Measurements from ENCODE around the gene EGFR.

The EGFR gene

DNA sequence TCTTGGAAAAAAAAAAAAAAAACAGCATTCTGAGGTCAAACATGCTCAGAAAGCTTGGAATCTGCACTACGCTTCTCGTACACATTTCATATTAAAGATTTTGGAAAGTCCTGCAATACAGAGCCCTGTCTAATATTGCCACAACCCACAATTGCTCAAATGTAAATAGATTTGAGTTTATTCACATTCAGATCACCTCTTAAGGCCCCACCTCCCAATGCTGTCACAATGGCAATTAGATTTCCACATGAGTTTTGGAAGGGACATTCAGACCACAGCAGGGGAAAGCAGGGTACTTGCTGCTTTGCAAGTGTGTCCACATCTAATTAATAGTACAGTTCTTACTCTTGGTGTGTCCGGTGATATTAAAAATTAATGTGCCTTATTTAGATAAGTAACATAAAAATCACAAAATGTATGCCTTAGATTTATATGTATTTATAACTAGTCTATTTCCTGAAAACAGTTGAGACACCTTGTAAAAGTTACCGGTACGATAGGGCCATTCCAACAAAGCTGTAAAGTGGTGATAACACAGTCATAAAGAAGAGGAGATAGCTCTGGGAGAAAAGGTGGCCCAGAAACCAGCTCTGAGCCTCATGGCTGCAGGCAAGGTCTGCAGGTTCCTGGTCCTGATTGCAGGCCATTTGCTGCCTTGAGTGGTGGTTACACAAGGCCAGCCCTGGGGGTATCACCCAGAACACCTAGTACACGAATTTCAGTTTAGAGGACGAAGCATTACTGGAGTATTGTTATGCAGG, 27.9 kb downstream of the EGFR start:
- TF ChIP-seq, protein P1, sequence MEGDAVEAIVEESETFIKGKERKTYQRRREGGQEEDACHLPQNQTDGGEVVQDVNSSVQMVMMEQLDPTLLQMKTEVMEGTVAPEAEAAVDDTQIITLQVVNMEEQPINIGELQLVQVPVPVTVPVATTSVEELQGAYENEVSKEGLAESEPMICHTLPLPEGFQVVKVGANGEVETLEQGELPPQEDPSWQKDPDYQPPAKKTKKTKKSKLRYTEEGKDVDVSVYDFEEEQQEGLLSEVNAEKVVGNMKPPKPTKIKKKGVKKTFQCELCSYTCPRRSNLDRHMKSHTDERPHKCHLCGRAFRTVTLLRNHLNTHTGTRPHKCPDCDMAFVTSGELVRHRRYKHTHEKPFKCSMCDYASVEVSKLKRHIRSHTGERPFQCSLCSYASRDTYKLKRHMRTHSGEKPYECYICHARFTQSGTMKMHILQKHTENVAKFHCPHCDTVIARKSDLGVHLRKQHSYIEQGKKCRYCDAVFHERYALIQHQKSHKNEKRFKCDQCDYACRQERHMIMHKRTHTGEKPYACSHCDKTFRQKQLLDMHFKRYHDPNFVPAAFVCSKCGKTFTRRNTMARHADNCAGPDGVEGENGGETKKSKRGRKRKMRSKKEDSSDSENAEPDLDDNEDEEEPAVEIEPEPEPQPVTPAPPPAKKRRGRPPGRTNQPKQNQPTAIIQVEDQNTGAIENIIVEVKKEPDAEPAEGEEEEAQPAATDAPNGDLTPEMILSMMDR (IDR thresholded peaks at IDR 0.05; ENCODE audit: control insufficient read depth, extremely low read depth, insufficient read depth) = no peak
- peak; percentile 44 for DNase-seq (ENCODE audit: low read depth)

DNA sequence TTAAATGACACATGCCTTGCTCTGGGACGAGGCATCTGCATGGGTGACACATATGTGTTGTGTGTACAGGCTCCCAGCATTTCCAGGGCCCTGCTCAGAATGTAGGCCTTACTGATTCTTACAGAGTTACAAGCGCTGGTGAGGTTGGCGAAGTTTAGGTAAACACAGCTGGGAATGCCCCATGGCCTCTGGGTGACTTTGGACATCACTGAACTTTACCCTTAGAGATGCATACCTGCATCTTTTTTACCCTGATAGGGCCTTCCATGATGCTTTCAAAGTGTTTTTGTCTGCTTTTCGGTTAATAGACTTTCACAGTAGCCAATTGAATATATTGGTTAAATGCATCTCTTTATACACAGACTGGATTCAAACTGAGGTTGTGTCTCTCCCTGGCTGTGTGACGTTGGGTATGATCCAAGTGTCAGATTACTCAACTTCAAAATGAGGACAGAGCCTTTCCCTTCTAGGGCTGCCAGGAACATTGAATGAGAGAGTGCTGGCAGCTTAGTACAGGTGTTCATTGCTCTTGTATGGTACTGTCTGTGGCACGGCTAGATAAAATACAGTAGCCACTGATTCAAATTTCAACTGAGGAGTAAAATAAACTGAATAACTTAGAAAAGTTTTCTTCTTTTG, 29.5 kb downstream of the EGFR start:
- H3K4me3 ChIP-seq (ENCODE audit: low read depth, low read length) = no peak overlapping the region
- peak; percentile 85 for DNase-seq (ENCODE audit: low read depth)
- TF ChIP-seq, protein P1 (IDR thresholded peaks at IDR 0.05; ENCODE audit: control insufficient read depth, extremely low read depth, insufficient read depth) = no peak

More for the DNA sequence above, 27.9 kb downstream of the EGFR start:
- no peak overlapping the region for H3K4me3 ChIP-seq (ENCODE audit: low read depth, low read length)

DNA sequence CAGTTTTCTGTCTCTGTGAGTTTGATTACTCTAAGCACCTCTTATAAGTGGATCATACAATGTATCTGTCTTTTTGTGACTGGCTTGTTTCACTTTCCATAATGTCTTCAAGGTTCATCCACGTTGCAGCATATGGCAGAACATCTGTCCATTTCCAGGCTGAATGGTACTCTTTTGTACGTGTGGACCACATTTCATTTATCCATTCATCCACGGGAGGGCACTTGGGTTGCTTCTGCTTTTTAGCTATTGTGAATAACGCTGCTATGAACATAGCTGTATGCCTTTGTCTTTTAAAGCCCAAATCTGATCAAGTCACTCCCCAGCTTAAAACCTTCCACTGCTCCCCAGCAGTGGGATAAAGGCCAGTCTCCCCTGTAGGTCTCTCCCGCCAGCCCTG, 31.5 kb downstream of the EGFR start:
- H3K4me3 ChIP-seq (ENCODE audit: low read depth, low read length) = no peak overlapping the region
- no peak for DNase-seq (ENCODE audit: low read depth)
- TF ChIP-seq, protein P1 (IDR thresholded peaks at IDR 0.05; ENCODE audit: control insufficient read depth, extremely low read depth, insufficient read depth) = no peak

DNA sequence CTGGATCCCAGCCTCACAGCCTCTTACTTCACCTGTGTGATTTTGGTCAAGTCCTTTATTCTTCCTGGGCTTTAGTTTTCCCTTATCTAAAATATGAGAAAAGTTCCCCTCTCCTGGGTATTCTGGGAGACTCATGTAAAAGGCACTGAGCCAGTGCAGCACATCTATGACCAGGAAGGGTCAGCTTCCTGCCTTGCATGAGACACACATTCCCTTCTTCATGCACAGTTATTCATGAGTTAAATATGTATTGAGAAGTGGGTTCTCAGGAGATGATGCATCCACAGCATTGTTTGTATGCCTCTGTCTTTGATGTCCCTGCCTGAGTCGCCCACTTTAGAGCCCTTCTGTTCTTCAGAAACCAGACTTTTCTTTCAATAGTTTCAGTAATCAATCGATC, 33.3 kb downstream of the EGFR start:
- TF ChIP-seq, protein P1 (IDR thresholded peaks at IDR 0.05; ENCODE audit: control insufficient read depth, extremely low read depth, insufficient read depth) = no peak
- DNase-seq (ENCODE audit: low read depth) = no peak
- H3K4me3 ChIP-seq (ENCODE audit: low read depth, low read length) = no peak overlapping the region

DNA sequence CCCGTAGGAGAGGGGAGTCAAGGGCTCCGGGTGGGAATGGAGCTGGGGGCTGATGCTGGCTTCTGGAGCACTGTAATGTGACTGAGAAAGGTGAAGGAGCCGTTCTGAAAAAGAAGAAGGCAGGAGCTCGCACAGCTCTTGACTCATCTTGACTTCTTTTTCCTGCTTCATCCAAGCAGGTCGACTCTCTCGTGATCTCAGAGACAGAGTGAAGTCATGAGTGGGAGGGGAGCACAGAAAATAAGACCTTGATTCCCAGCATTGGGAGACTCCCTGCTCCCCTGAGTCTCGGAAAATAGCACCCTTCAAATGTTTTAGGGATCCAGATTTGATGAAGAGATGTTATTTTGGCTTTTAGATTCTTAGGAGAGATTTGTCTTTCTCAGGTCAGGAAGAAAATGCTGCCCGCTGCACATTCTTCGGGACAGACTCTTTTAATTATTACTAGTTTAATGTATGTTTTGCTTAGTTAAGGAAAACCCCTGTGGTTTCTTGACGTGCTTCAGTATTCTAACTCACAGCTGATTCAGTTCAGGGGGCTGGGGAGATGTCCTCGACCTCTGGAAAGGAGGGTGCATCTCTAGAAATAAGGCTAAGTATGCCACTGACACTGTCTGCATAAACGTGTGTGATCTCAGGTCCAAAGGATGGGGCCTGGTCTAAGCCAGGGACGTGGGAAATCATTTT, 34.1 kb downstream of the EGFR start:
- no peak for DNase-seq (ENCODE audit: low read depth)
- TF ChIP-seq, protein P1 (IDR thresholded peaks at IDR 0.05; ENCODE audit: control insufficient read depth, extremely low read depth, insufficient read depth) = no peak
- H3K4me3 ChIP-seq (ENCODE audit: low read depth, low read length) = no peak overlapping the region

DNA sequence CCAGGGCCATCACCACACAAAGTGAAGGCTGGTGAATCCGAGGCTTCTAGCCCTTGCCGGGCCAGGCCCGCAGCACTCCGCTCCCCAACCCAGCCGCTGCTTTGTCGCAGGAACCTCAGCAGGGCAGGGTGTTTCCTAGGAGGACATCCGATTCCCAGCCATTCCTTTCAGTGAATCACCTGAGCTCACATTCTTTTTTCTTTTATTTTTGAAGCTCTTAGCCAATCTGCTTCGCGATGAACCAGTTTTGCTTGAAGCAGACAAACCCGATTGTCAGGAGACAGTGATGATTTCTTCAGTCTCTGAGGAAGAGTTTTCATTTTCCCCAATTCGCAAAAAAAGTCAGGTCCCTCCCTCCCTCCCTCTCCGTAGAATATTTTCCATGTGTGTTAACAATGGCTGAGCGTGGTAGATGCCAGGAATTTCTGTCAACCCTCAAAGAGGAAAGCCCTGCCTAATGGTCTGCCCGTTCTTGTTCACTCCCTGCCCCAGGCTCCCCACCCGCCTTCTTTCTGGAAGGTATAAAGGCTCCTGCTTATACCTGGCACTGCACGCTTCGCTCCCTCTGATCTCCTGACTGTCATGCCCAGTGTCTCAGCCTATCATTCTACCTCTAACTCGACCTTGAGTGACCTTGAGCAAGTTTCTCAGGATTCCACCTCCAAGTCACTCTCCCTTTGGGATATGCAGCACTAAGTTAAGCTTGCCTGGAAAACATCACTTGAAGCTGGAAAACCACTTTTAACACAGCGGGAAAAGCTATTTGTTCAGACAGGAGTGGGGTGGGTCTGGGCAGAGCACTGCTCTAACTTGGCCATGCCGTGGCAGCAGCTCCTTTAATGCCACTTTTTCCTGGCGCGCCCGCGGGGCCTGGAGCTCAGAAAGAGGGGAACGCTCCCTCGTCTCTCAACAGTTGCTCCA, 35.1 kb downstream of the EGFR start:
- no peak for DNase-seq (ENCODE audit: low read depth)
- TF ChIP-seq, protein P1 (IDR thresholded peaks at IDR 0.05; ENCODE audit: control insufficient read depth, extremely low read depth, insufficient read depth) = no peak
- no peak overlapping the region for H3K4me3 ChIP-seq (ENCODE audit: low read depth, low read length)

All from LNCaP clone FGC (cell line).